Activated T-helper 2 cell treated with anti-CD3 and anti-CD28 coated beads, Interferon-gamma antibody, Interleukin-2, Interleukin-4, amounts not matched to agents 10 μg/mL and 5 μg/mL and 100 μg/mL, durations not matched to agents 14 hours and 24 hours and 36 hours (primary cell): ENCODE results near the gene GATA3. TPM values are rescaled to one million over a fixed set of nuclear protein-coding genes. Genes with fewer than 3 reads are reported as not detected.

Source experiments
- DNase-seq: peaks from one replicate; pipeline ENCODE4 v3.0.0; 2021; ENCODE audit warnings: low spot score
- H3K27ac Mint-ChIP-seq: one replicate; pipeline ENCODE4 v1.8.0; 2021; ENCODE audit warnings: mixed read lengths
- H3K27me3 Mint-ChIP-seq: one replicate; pipeline ENCODE4 v1.8.0; 2021; ENCODE audit warnings: low read depth, mixed read lengths
- H3K36me3 Mint-ChIP-seq: one replicate; pipeline ENCODE4 v1.8.0; 2021; ENCODE audit warnings: low read depth, mixed read lengths
- H3K4me1 Mint-ChIP-seq: one replicate; pipeline ENCODE4 v1.8.0; 2021; ENCODE audit warnings: low read depth, mixed read lengths
- H3K4me3 Mint-ChIP-seq: one replicate; pipeline ENCODE4 v1.8.0; 2021; ENCODE audit warnings: low read depth, mild to moderate bottlenecking, moderate library complexity, mixed read lengths
- H3K9me3 Mint-ChIP-seq: one replicate; pipeline ENCODE4 v1.8.0; 2021; ENCODE audit warnings: mixed read lengths
- intact Hi-C: fragments of 100-400 bp; cut with micrococcal nuclease; formaldehyde crosslinking; loops from one replicate; pipeline ENCODE4 v1.15.1; 2023
- total RNA-seq: library from RNA; stranded (reverse); gene quantifications from 2 replicates; pipeline ENCODE4 v1.2.3, GENCODE V29; 2022

Gene GATA3
- total RNA-seq, 1 donor from 2014 or later = 293 TPM

DNA sequence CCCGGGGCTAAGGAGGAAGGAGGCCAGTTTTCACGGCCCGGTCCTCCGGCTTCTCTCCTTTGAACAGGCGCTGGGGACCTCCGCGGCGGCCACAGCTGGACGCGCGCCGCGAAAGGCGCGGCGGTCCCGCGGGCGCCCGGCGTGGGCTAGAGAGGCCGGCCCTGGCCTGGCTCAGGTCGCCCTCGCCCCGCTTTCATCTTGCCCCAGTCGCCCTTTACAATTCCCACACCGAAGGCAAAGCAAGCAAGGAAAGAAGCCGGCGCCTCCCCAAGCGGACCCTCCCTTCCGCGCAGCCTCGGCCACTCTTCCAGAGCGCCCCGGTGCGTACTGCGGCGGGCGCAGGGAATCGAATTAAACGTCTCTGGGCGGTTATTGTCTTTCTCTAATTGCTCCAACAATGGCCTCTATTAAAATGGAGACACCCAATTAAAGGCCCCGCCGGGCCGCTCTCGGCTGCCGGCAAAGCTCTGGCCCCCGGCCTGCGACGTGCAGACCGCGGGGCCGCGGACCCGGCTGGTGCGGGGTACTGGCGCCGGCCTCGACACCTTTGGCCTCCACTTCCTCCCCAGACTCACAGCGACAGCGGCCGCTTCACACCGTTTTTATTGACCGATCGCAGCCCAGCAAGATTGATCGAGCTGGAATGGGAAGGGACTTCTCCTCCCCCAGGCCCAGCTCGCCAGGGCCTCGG is 4.5 kb upstream of the GATA3 start:
- H3K27me3 Mint-ChIP-seq = peaks cover 2% of the 10 kb centered on the region
- H3K9me3 Mint-ChIP-seq = no peaks in the 10 kb centered on the region
- H3K4me3 Mint-ChIP-seq = peak overlapping the region; percentile 89
- DNase-seq = no peak
- peaks cover 38% of the 10 kb centered on the region for H3K4me1 Mint-ChIP-seq
- peaks cover 70% of the 10 kb centered on the region for H3K36me3 Mint-ChIP-seq
- intact Hi-C loops = loop anchor here (1.0 to 10.0 kb wide), 12 partner anchors 7 to 1995 kb away; no protein-coding TSS in a partner anchor
- H3K27ac Mint-ChIP-seq = peak overlapping the region; percentile 84

DNA sequence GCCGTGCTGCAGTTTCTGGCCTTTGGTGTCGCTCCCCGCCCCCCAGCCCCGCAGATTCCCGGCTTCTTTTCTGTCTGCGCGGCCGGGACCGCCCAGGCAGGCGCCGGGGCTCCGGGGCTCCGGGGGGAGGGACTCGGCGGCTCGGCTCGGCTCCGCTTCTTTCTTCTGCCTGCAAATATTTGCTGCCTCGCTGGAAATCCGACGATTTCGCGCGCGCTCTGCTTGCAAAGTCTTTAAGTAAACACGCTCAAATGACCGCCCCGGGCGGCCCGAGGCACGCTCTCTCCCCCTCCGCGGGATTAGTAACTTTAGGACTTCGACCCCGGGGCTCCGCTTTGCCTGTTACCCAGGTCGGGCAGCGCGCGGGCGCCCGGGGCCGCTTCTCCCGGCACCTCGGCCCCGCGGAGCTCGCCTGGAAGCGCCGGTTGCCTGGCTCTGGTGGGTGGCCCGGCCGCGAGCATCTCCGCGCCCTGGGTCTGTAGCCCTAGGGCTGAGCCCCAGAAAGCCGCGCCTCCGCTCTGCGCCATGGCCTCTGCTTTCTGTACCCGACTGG is 3.9 kb upstream of the GATA3 start:
- peak; percentile 45 for DNase-seq
- H3K27ac Mint-ChIP-seq = peak overlapping the region; percentile 92
- peak overlapping the region; percentile 89 for H3K4me3 Mint-ChIP-seq
- H3K9me3 Mint-ChIP-seq = no peaks in the 10 kb centered on the region
- peaks cover 2% of the 10 kb centered on the region for H3K27me3 Mint-ChIP-seq
- H3K36me3 Mint-ChIP-seq = peaks cover 76% of the 10 kb centered on the region
- intact Hi-C loops = loop anchor here (5.0 to 10.0 kb wide), 5 partner anchors 352 to 1996 kb away; no protein-coding TSS in a partner anchor
- peaks cover 34% of the 10 kb centered on the region for H3K4me1 Mint-ChIP-seq

DNA sequence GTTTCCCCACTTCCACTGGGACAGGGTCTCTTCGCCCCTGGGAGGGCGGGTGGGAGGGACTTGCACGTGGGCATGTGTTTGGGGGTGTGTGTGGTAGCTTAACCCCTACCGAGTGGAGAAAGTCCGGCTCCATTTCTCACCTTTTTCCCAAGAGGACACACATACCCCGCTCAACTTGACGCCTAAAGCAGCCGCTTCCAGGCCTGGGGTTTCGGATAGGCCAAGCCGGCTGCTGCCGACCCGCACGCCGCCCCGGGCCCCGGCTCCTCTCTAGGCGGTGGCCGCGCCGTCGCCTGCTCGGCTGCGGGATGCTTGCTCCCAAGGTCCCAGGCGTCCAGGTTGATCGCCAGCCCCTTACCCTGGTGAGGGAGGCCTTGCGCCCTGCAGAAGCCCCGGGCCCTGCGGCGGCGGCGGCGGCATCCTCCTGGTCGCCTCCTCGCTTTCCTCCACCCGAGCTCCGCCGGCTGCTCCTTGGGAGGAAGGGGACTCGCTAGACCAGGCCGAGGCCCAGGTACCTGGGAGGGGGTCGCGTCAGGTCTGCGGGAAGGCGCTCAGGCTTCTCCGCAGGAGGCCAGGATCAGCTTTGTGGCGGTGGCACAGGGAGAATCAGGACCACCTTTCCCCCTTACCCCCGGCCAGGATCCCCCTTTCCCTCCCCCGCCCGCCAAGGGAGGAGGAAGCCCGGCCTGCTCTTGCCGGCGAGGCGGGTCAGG is 3.2 kb upstream of the GATA3 start:
- no peak for DNase-seq
- Mint-ChIP-seq H3K36me3 (peaks cover 77% of the 10 kb centered on the region), H3K9me3 (no peaks in the 10 kb centered on the region), H3K27me3 (peaks cover under 1% of the 10 kb centered on the region), H3K4me1 (peaks cover 28% of the 10 kb centered on the region), H3K4me3 (peak overlapping the region; percentile 89), H3K27ac (peak overlapping the region; percentile 92)
- intact Hi-C loops = loop anchor here (5.0 to 10.0 kb wide), 5 partner anchors 351 to 1996 kb away; no protein-coding TSS in a partner anchor

DNA sequence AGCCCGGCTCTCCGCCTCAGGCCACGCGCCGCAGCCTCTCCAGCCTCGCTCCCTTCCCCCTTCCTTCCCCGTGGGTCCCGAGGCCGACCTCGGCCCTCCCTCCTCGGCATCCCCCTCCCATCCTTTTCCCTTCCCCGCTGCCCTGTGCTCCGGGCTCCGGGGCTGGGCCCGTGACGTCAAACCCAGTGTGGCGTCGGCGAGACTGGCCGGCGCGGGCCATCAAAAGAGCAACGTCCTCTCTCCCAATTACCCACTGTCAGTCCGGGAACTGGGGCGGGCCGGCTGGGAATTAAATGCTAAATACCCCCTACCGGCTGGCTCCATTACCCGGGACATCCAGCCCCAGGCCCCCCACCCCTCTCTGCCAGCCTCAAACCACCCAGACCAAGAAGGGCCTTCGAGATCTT is 2.6 kb upstream of the GATA3 start:
- peak; percentile 47 for DNase-seq
- intact Hi-C loops = loop anchor here (1.0 to 10.0 kb wide), 6 partner anchors 308 to 1997 kb away; no protein-coding TSS in a partner anchor
- Mint-ChIP-seq H3K36me3 (peaks cover 78% of the 10 kb centered on the region), H3K27ac (peak overlapping the region; percentile 94), H3K27me3 (no peaks in the 10 kb centered on the region), H3K4me1 (peaks cover 23% of the 10 kb centered on the region), H3K4me3 (peak overlapping the region; percentile 89), H3K9me3 (no peaks in the 10 kb centered on the region)

DNA sequence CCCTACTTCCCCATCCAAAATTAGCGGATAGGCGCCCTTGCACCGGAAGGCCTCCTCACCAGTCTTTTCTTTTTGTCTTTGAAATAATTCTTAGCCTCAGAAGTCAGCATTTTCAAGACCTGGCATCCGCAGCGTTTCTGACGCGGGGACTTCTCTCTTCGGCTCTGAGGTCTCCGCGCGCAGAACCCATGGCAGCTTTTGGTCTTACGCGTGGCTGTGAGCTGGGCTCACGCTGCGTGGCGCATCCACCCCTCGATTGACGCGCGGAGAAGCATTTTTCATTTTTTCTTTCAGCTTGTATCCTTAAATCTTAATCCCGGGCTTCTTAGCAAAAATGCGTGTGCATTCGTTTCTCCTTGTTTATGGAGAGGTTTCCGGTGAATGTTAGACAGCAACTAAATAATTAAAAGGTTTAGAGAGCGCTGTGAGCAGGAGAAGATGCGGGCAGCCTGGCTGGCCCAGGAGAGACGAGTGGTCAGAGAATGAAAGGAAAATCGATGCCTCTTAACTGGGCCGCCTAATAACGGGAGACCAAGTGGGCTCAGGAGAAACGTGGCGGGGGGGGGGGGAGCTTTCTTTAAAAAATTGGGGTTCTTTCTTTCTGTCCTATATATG is 2.0 kb upstream of the GATA3 start:
- Mint-ChIP-seq H3K4me1 (peaks cover 17% of the 10 kb centered on the region), H3K4me3 (peak overlapping the region; percentile 89), H3K9me3 (no peaks in the 10 kb centered on the region), H3K36me3 (peaks cover 78% of the 10 kb centered on the region), H3K27me3 (no peaks in the 10 kb centered on the region), H3K27ac (peak overlapping the region; percentile 94)
- intact Hi-C loops = loop anchor here (1.0 to 10.0 kb wide), 6 partner anchors 308 to 1998 kb away; no protein-coding TSS in a partner anchor
- DNase-seq = peak; percentile 52

DNA sequence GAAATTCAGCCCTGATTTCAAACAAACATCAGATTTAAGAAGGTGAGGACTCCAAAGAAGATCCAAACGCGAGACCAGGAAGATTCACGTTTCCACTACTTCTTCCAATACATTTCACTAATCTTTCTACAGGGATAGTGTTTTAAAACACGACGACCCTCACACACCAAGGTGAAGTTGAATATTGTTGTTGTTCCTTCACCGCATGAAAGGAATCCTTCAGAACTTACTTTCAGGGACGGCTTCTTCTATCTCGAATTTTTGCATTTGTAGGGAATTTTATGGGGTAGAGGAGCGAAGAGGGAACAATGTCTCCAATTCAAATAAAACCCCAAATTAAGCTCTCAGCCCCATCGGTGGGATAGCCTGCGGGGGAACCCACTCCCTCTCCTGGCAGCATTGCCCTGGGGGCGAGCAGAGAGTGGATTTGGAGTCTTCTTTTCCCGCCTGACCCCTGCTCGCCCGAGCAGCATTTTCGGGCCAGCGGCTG is 1.5 kb upstream of the GATA3 start:
- Mint-ChIP-seq H3K36me3 (peaks cover 78% of the 10 kb centered on the region), H3K27ac (peak overlapping the region; percentile 94)
- intact Hi-C loops = loop anchor here (1.0 to 10.0 kb wide), 6 partner anchors 307 to 1998 kb away; no protein-coding TSS in a partner anchor

DNA sequence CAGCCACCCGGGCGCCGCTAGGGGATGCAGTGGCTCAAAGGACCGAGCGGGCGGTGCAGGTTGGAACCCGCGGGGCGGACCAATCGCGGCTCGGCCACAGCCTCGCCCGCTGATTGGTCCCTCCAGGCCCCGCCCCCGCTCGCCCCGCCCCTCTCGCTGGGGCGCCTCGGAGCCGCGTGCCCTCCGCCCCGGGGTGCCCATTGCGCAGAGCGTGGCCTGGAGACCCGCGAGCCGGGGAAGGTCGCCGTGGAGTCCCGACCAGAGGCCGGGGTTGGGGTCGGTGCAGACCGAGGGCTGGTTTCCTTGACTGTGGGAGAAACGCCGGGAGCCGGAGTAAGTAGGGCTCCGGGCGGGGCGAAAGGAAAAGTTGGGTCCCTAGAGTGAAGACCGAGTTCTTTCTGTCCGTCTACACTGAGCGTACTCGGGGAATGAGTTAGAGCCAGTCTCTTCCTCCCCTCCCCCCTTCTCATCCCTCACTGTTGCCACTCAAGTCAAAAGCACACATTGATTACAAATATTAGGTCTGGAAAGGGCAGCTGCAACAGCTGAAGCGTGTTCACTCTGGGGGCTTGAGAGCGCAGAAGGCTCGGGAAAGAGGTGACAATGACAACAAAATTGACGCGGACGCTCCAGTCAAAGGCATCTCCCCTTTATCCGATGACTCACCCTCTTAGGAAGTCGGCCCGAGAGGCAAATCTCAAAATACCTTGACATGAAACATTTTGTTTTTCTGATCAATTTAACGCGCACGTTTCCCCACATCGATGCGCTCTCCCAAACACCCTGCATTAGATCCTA is 843 bp upstream of the GATA3 start:
- peak overlapping the region; percentile 89 for H3K4me3 Mint-ChIP-seq
- peaks cover 13% of the 10 kb centered on the region for H3K4me1 Mint-ChIP-seq
- H3K36me3 Mint-ChIP-seq = peaks cover 79% of the 10 kb centered on the region
- H3K27me3 Mint-ChIP-seq = no peaks in the 10 kb centered on the region
- intact Hi-C loops = loop anchor here (1.0 to 10.0 kb wide), 7 partner anchors 12 to 1999 kb away; no protein-coding TSS in a partner anchor
- DNase-seq = peak; percentile 89
- peak overlapping the region; percentile 95 for H3K27ac Mint-ChIP-seq
- no peaks in the 10 kb centered on the region for H3K9me3 Mint-ChIP-seq

More for the DNA sequence above, 1.5 kb upstream of the GATA3 start:
- Mint-ChIP-seq H3K4me1 (peaks cover 13% of the 10 kb centered on the region), H3K4me3 (peak overlapping the region; percentile 89), H3K9me3 (no peaks in the 10 kb centered on the region), H3K27me3 (no peaks in the 10 kb centered on the region)
- DNase-seq = no peak

DNA sequence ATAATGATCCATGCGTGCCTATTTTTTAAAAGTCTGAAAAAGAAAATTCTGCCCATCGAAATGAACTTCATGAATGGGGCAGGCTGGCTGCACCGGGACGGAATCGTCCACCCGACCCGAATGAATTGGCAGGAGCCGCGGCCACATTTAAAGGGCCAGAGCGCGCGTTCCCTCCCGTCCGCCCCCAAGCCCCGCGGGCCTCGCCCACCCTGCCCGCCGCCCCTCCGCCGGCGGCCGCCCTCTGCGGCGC is 319 bp upstream of the GATA3 start:
- H3K27ac Mint-ChIP-seq = peak overlapping the region; percentile 95
- peak overlapping the region; percentile 89 for H3K4me3 Mint-ChIP-seq
- peaks cover 17% of the 10 kb centered on the region for H3K4me1 Mint-ChIP-seq

DNA sequence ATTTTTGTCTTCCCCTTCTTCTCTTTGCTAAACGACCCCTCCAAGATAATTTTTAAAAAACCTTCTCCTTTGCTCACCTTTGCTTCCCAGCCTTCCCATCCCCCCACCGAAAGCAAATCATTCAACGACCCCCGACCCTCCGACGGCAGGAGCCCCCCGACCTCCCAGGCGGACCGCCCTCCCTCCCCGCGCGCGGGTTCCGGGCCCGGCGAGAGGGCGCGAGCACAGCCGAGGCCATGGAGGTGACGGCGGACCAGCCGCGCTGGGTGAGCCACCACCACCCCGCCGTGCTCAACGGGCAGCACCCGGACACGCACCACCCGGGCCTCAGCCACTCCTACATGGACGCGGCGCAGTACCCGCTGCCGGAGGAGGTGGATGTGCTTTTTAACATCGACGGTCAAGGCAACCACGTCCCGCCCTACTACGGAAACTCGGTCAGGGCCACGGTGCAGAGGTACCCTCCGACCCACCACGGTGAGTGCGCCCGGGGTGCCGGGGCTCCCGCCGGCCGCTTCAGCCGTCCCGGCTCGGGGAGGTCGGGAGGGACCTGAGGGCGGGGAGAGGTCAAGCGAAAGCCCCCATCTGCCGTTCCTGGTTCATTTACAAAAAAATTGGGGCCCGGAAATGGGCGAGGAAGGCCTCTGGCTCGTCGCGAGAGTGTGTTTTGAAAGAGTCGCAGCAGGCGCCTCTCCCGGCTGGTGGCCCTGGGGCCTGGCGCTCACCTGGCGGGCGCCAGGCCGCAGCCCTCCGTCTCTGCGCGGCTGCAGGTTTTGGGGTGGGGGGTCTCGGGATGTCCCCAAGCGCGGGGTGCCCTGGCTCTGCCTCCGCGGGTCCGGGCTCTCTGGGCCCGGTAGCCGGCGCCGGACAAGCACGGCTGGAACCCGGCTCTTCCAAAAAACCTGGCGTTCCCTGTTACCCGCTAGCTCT is 1.2 kb downstream of the GATA3 start:
- peak; percentile 41 for DNase-seq
- Mint-ChIP-seq H3K9me3 (no peaks in the 10 kb centered on the region), H3K4me1 (peaks cover 29% of the 10 kb centered on the region), H3K27me3 (no peaks in the 10 kb centered on the region), H3K36me3 (peaks cover 85% of the 10 kb centered on the region), H3K27ac (peak overlapping the region; percentile 94), H3K4me3 (peak overlapping the region; percentile 92)
- intact Hi-C loops = loop anchor here (10.0 kb wide), 1 partner anchor 2001 kb away; no protein-coding TSS in a partner anchor

More for the DNA sequence above, 319 bp upstream of the GATA3 start:
- peaks cover 79% of the 10 kb centered on the region for H3K36me3 Mint-ChIP-seq
- no peaks in the 10 kb centered on the region for H3K27me3 Mint-ChIP-seq
- no peak for DNase-seq
- H3K9me3 Mint-ChIP-seq = no peaks in the 10 kb centered on the region
- intact Hi-C loops = loop anchor here (1.0 to 10.0 kb wide), 7 partner anchors 11 to 1999 kb away; no protein-coding TSS in a partner anchor

DNA sequence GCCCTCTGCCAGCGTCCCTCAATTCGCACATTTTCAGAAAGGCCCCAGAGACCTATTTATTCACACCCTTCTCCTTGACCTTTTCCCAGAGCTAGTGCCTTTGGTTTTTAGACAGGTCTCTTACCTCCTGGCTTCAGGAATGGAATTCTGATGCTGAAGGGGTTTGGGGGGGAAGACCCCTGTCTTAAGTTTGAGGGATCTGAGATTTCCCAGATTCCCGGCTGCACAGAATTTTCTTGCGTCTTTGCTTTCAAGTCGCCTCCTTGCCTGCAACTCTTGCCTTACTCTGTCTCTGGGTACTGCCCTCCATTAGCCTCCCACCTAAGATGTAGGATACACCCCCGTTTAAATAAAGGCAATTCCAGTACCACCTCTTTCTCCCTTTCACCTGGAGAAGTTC is 1.9 kb downstream of the GATA3 start:
- peaks cover 91% of the 10 kb centered on the region for H3K36me3 Mint-ChIP-seq
- peak overlapping the region; percentile 92 for H3K4me3 Mint-ChIP-seq
- H3K9me3 Mint-ChIP-seq = no peaks in the 10 kb centered on the region
- H3K27ac Mint-ChIP-seq = peak overlapping the region; percentile 94
- DNase-seq = no peak
- no peaks in the 10 kb centered on the region for H3K27me3 Mint-ChIP-seq
- intact Hi-C loops = loop anchor here (10.0 kb wide), 1 partner anchor 2002 kb away; no protein-coding TSS in a partner anchor
- H3K4me1 Mint-ChIP-seq = peaks cover 32% of the 10 kb centered on the region

DNA sequence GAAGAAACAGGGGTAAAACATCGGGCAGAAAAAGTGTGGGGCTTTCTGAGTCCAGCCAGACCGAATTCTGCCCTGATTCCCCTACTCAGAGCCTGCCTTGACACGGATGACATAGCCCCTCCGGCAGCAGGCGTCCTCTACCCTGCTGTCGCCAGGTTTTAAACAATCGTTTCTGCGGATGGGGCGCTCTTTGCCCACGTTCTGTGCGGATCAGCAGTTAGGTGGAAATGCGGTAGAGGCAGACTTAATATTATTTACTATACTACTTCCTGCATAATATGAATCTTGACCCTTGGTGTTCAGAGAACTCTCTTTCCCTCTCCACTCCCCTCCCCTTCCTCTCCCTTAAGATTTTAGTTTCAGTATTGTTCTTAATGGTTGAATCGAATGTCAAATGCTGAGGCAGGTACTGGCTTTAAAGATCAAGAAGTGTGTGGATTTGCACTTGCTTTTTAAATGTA is 2.4 kb downstream of the GATA3 start:
- H3K9me3 Mint-ChIP-seq = no peaks in the 10 kb centered on the region
- H3K27ac Mint-ChIP-seq = peak overlapping the region; percentile 94
- intact Hi-C loops = loop anchor here (1.0 to 10.0 kb wide), 2 partner anchors 8 to 2002 kb away; no protein-coding TSS in a partner anchor
- peaks cover 35% of the 10 kb centered on the region for H3K4me1 Mint-ChIP-seq
- DNase-seq = peak; percentile 57
- H3K4me3 Mint-ChIP-seq = peak overlapping the region; percentile 92
- no peaks in the 10 kb centered on the region for H3K27me3 Mint-ChIP-seq
- H3K36me3 Mint-ChIP-seq = peaks cover 94% of the 10 kb centered on the region
